ENCODE data around the gene MYL10.

Gene MYL10

DNA sequence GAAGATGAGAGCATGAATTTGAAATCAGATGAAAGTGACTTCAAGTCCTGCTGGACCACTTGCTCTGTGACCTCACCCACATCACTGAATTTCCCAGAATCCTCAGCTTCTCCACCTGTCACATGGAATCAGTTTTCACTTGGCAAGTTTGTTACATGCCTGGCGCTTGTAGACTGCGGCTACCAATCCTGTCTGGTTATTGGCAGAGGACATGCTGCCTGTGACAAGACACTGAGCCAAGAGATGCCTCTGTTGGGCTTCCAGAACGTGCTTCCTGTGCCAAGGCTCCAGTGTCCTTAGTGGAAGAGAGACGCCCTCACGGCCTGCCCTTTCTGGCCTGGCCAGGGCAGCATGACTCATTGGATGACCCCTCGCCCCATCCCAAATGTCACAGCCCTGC is 4.4 kb upstream of the MYL10 start:
- Histone ChIP-seq H3K27me3 (ENCODE audit: control insufficient read depth, low read length) (peaks cover 3% of the 10 kb centered on the region; the same call in 1 of the 2 replicates), H3K4me3 (ENCODE audit: low read length) (no peak overlapping the region), H4K20me1 (ENCODE audit: control insufficient read depth, insufficient read depth, low read depth, low read length) (no peaks in the 10 kb centered on the region), H3K79me2 (ENCODE audit: control insufficient read depth, low read length) (no peaks in the 10 kb centered on the region), H3K4me2 (ENCODE audit: low read length) (no peak overlapping the region), H3K4me1 (ENCODE audit: control insufficient read depth, low read length) (no peaks in the 10 kb centered on the region), H3K27ac (ENCODE audit: low read depth, low read length) (no peak overlapping the region), H3K36me3 (ENCODE audit: control insufficient read depth, low read length) (no peaks in the 10 kb centered on the region), H3K9me2 (replicated peaks; ENCODE audit: control insufficient read depth, low read length) (no peaks in the 10 kb centered on the region), H3K9me3 (ENCODE audit: control insufficient read depth, insufficient read depth, low read length) (no peaks in the 10 kb centered on the region), H3F3A (ENCODE audit: control insufficient read depth, insufficient read depth) (no peaks in the 10 kb centered on the region)
- no peak for TF ChIP-seq CTCF (IDR thresholded peaks at IDR 0.05; ENCODE audit: low read depth, low read length, poor library complexity, severe bottlenecking)
- TF ChIP-seq EZH2phosphoT487 (IDR thresholded peaks at IDR 0.05; ENCODE audit: borderline replicate concordance, low read length): no peak

DNA sequence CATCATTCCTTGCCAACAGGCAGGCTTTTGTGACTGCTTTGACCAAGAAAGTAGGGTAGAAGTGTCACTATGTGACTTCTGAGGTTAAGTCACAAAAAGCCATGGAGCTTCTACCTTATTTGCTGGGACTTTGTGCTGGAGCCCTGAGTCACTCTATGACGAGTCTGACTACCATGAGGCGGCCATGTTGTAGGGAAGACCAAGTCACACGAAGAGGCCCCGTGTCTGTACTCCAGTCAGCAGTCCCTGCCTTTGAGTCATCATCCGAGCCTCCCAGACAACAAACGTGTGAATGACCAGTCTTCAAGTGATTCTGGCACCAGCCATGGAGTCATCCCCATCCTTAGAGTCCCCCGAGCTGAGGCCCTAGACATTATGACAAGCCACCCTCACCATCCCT is 3.5 kb upstream of the MYL10 start:
- Histone ChIP-seq H3F3A (ENCODE audit: control insufficient read depth, insufficient read depth) (no peaks in the 10 kb centered on the region), H3K4me2 (ENCODE audit: low read length) (no peak overlapping the region), H3K9me3 (ENCODE audit: control insufficient read depth, insufficient read depth, low read length) (no peaks in the 10 kb centered on the region), H3K27ac (ENCODE audit: low read depth, low read length) (no peak overlapping the region), H3K36me3 (ENCODE audit: control insufficient read depth, low read length) (no peaks in the 10 kb centered on the region), H3K4me3 (ENCODE audit: low read length) (no peak overlapping the region), H3K27me3 (ENCODE audit: control insufficient read depth, low read length) (peaks cover 3% of the 10 kb centered on the region; the same call in 1 of the 2 replicates), H3K79me2 (ENCODE audit: control insufficient read depth, low read length) (no peaks in the 10 kb centered on the region), H3K4me1 (ENCODE audit: control insufficient read depth, low read length) (no peaks in the 10 kb centered on the region), H4K20me1 (ENCODE audit: control insufficient read depth, insufficient read depth, low read depth, low read length) (no peaks in the 10 kb centered on the region), H3K9me2 (replicated peaks; ENCODE audit: control insufficient read depth, low read length) (no peaks in the 10 kb centered on the region)
- TF ChIP-seq EZH2phosphoT487 (IDR thresholded peaks at IDR 0.05; ENCODE audit: borderline replicate concordance, low read length) (no peak), CTCF (IDR thresholded peaks at IDR 0.05; ENCODE audit: low read depth, low read length, poor library complexity, severe bottlenecking) (no peak)

DNA sequence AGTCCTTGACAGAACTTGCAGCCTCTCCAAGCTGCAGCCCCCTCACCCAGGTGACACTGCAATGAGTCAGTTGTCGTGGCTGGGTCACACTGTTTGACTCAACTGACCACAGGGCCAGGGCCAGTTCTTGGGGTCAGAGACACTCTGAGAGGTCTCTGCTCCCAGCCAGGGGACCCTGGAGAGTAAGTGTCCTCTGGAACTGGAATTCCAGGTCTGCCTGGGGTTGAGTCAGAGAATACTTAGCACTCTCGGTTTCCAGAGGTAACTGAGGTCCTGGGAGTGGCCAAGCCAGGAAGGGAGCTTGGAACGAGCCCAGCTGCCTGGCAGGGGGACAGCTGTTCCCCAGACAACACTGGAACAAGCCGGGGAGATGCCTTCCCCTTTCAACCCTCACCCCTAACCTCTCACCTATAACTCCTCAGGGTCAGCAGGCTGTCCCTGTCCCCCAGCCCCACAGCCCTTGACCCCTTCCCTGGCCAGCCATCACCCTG is 2.2 kb upstream of the MYL10 start:
- Histone ChIP-seq H3K27ac (ENCODE audit: low read depth, low read length) (no peak overlapping the region), H4K20me1 (ENCODE audit: control insufficient read depth, insufficient read depth, low read depth, low read length) (no peaks in the 10 kb centered on the region), H3K27me3 (ENCODE audit: control insufficient read depth, low read length) (peaks cover 10% of the 10 kb centered on the region), H3K9me3 (ENCODE audit: control insufficient read depth, insufficient read depth, low read length) (no peaks in the 10 kb centered on the region), H3F3A (ENCODE audit: control insufficient read depth, insufficient read depth) (no peaks in the 10 kb centered on the region), H3K4me1 (ENCODE audit: control insufficient read depth, low read length) (no peaks in the 10 kb centered on the region), H3K4me3 (ENCODE audit: low read length) (no peak overlapping the region), H3K9me2 (replicated peaks; ENCODE audit: control insufficient read depth, low read length) (no peaks in the 10 kb centered on the region), H3K36me3 (ENCODE audit: control insufficient read depth, low read length) (no peaks in the 10 kb centered on the region), H3K79me2 (ENCODE audit: control insufficient read depth, low read length) (no peaks in the 10 kb centered on the region), H3K4me2 (ENCODE audit: low read length) (no peak overlapping the region)
- TF ChIP-seq EZH2phosphoT487 (IDR thresholded peaks at IDR 0.05; ENCODE audit: borderline replicate concordance, low read length) (no peak), CTCF (IDR thresholded peaks at IDR 0.05; ENCODE audit: low read depth, low read length, poor library complexity, severe bottlenecking) (no peak)
